Activated B cell treated with CpG ODN at 0.5 μM for 24 hours (primary cell): Measurements from ENCODE around the gene NOTCH3. TPM values are rescaled to one million over a fixed set of nuclear protein-coding genes. Genes with fewer than 3 reads are reported as not detected.

Source experiments
- ATAC-seq: fragments of 200-7000 bp; cut with Tn5 transposase; one replicate; pipeline ENCODE4 v1.10.0; 2021; ENCODE audit warnings: low read depth, mild to moderate bottlenecking, moderate library complexity
- CTCF ChIA-PET: fragments of 350-600 bp; sonication (Branson Sonifier 250); formaldehyde crosslinking; loops from one replicate; lab custom pipeline; 2021; ENCODE audit warnings: antibody characterized with exemption; lab: Charles Lee
- POLR2A ChIA-PET: fragments of 350-600 bp; sonication (Branson Sonifier 250); formaldehyde crosslinking; loops from one replicate; lab custom pipeline; 2021; ENCODE audit warnings: antibody characterized with exemption; lab: Charles Lee
- DNase-seq: peaks from one replicate; pipeline ENCODE4 v3.0.0; 2022
- H3K27ac Mint-ChIP-seq: one replicate; pipeline ENCODE4 v1.8.0; 2020; ENCODE audit warnings: mixed read lengths
- H3K27me3 Mint-ChIP-seq: one replicate; pipeline ENCODE4 v1.8.0; 2021; ENCODE audit warnings: mixed read lengths
- H3K36me3 Mint-ChIP-seq: one replicate; pipeline ENCODE4 v1.8.0; 2021; ENCODE audit warnings: low read depth, mixed read lengths
- H3K4me1 Mint-ChIP-seq: one replicate; pipeline ENCODE4 v1.8.0; 2021; ENCODE audit warnings: mixed read lengths
- H3K4me3 Mint-ChIP-seq: one replicate; pipeline ENCODE4 v1.8.0; 2020; ENCODE audit warnings: mild to moderate bottlenecking, mixed read lengths
- H3K9me3 Mint-ChIP-seq: one replicate; pipeline ENCODE4 v1.8.0; 2020; ENCODE audit warnings: mixed read lengths
- intact Hi-C: fragments of 100-400 bp; cut with micrococcal nuclease; formaldehyde crosslinking; loops from one replicate; pipeline ENCODE4 v1.15.1; 2024
- total RNA-seq: library from RNA; stranded (reverse); gene quantifications from 2 replicates; pipeline ENCODE4 v1.2.3, GENCODE V29; 2022
- TF ChIP-seq, protein P1 (sequence below): fragments of 200-600 bp; IDR thresholded peaks from one replicate; pipeline ENCODE4 v1.8.0; 2022; ENCODE audit warnings: antibody characterized with exemption, mild to moderate bottlenecking

Gene NOTCH3
- total RNA-seq, 1 donor from 2014 or later: not detected

GRCh38 chr19:15248648-15249527 is 48.1 kb upstream of the NOTCH3 start:
- intact Hi-C loops: no loop called here
- TF ChIP-seq, protein P1, sequence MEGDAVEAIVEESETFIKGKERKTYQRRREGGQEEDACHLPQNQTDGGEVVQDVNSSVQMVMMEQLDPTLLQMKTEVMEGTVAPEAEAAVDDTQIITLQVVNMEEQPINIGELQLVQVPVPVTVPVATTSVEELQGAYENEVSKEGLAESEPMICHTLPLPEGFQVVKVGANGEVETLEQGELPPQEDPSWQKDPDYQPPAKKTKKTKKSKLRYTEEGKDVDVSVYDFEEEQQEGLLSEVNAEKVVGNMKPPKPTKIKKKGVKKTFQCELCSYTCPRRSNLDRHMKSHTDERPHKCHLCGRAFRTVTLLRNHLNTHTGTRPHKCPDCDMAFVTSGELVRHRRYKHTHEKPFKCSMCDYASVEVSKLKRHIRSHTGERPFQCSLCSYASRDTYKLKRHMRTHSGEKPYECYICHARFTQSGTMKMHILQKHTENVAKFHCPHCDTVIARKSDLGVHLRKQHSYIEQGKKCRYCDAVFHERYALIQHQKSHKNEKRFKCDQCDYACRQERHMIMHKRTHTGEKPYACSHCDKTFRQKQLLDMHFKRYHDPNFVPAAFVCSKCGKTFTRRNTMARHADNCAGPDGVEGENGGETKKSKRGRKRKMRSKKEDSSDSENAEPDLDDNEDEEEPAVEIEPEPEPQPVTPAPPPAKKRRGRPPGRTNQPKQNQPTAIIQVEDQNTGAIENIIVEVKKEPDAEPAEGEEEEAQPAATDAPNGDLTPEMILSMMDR: no peak
- ATAC-seq: no peak
- Mint-ChIP-seq H3K4me1 (peaks cover 18% of the 10 kb centered on the region), H3K4me3 (no peak overlapping the region), H3K9me3 (no peaks in the 10 kb centered on the region), H3K27me3 (no peaks in the 10 kb centered on the region), H3K36me3 (peaks cover 89% of the 10 kb centered on the region), H3K27ac (peak overlapping the region; percentile 9)
- ChIA-PET POLR2A (interaction anchor here (0.6 to 0.9 kb wide), 2 partner anchors 85 to 317 kb away, joined by 3 to 4 read pairs; no protein-coding TSS in a partner anchor), CTCF (no interaction called here)
- no peak for DNase-seq

- Mint-ChIP-seq H3K9me3 (no peaks in the 10 kb centered on the region), H3K27ac (peak overlapping the region; percentile 9)
Measured at GRCh38 chr19:15248106-15248505, 47.3 kb upstream of the NOTCH3 start.

DNA sequence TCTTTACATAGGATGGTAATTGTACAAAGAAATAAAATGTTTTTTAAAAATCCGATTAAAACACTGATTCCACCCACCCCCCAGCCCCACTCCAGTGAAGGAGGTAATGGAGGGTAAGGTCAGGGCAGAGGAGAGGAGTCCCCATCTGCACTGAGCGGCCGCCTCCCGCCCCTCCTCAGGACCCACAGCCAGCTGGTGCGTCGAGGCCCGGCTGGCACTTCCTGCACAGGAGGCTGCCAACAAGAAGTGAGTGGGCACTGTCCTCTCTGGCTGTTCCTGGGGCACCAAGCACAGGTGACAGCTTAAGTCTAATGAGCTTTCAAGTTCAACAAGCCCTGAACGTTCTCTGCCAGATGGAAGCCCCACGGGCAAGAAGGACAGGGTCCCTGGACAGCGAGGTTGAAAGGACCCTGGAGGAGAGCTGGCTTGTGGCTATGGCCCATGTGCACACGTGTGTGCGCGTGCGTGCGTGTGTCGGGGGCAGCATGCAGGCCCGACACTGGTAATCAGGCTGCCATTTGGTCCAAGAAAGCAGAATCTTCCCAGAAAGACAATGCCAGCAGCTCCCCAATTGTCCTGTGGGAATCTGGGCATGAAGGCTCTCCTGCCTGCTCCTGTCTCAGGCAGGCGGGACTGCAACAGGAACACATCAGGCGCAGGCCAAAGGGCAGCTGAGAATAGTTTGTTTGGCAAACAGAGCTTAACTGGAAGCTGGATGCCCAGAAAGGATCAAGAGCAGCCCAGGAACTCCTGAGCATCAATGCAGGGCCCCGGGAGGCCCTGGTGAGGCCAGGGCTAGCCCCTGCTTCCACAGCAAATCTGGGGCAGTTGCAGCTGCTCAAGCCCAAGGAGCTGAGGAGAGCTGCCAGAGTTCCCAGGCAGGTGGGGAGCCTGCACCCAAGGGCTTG is 46.6 kb upstream of the NOTCH3 start:
- CTCF ChIA-PET: no interaction called here

More at GRCh38 chr19:15248106-15248505, 47.3 kb upstream of the NOTCH3 start:
- ATAC-seq: no peak
- H3K4me1 Mint-ChIP-seq: peaks cover 10% of the 10 kb centered on the region
- CTCF ChIA-PET: no interaction called here
- peaks cover 88% of the 10 kb centered on the region for H3K36me3 Mint-ChIP-seq
- no peaks in the 10 kb centered on the region for H3K27me3 Mint-ChIP-seq
- no peak for DNase-seq
- no peak overlapping the region for H3K4me3 Mint-ChIP-seq
- TF ChIP-seq, protein P1: no peak
- intact Hi-C loops: no loop called here
- POLR2A ChIA-PET: interaction anchor here (0.9 kb wide), 1 partner anchor 86 kb away, joined by 4 read pairs; no protein-coding TSS in a partner anchor

DNA sequence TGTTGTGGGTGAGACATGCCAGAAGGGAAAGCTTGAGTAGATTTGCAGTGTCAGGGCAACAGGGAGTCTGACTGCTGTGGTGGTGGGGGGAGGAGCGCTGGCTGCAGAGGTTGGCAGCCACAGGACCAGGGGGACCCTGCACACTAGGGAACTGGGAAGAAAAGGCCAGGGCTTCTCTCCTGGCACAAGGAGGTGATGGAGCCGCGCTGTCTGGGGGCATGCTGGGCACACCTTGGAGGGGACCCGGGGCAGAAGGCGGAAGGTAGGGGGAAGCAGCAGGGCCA is 45.3 kb upstream of the NOTCH3 start:
- ATAC-seq: no peak
- H3K4me3 Mint-ChIP-seq: no peak overlapping the region
- no peak for DNase-seq
- TF ChIP-seq, protein P1: no peak
- no peaks in the 10 kb centered on the region for H3K4me1 Mint-ChIP-seq
- H3K27ac Mint-ChIP-seq: no peak overlapping the region
- H3K9me3 Mint-ChIP-seq: no peaks in the 10 kb centered on the region
- ChIA-PET POLR2A (no interaction called here), CTCF (no interaction called here)
- intact Hi-C loops: no loop called here
- H3K27me3 Mint-ChIP-seq: no peaks in the 10 kb centered on the region
- peaks cover 83% of the 10 kb centered on the region for H3K36me3 Mint-ChIP-seq

More for the DNA sequence above, 46.6 kb upstream of the NOTCH3 start:
- POLR2A ChIA-PET: interaction anchor here (0.9 kb wide), 1 partner anchor 86 kb away, joined by 4 read pairs; no protein-coding TSS in a partner anchor
- H3K9me3 Mint-ChIP-seq: no peaks in the 10 kb centered on the region
- TF ChIP-seq, protein P1: no peak
- no peaks in the 10 kb centered on the region for H3K27me3 Mint-ChIP-seq
- no peak for DNase-seq
- intact Hi-C loops: no loop called here
- H3K36me3 Mint-ChIP-seq: peaks cover 84% of the 10 kb centered on the region
- peaks cover 3% of the 10 kb centered on the region for H3K4me1 Mint-ChIP-seq
- no peak for ATAC-seq
- H3K4me3 Mint-ChIP-seq: no peak overlapping the region
- H3K27ac Mint-ChIP-seq: no peak overlapping the region
